Stimulated activated CD4-positive, alpha-beta T cell treated with anti-CD3 and anti-CD28 coated beads, Interleukin-12 subunit alpha, Interleukin-12 subunit beta, amount 100 ng/mL, for 24 hours (primary cell): Measurements from ENCODE around the gene APH1A.
"Not testable (repeated sequence)": the region's sequence is repeated elsewhere in the genome, so short reads cannot be mapped to it uniquely, and the experiment has no call there.

ENCODE experiments used
- DNase-seq, 2 experiments: peaks; one replicate each; pipeline ENCODE4 v3.0.0-alpha.2; 2020; ENCODE audit warnings: low read depth in 2 of 2

The APH1A gene

GRCh38 chr1:150268705-150269403, at the start of gene APH1A:
APH1A (minus strand) TSS chr1:150269016; CDS start chr1:150268810, 206 bp downstream.
- peak; percentile 93 to 96 for DNase-seq

GRCh38 chr1:150314691-150315090, 45.9 kb upstream of the APH1A start:
- not testable (repeated sequence) for DNase-seq

GRCh38 chr1:150311762-150312161, 42.9 kb upstream of the APH1A start:
- no peak for DNase-seq

- no peak for DNase-seq
Observed at GRCh38 chr1:150309758-150310508, 41.1 kb upstream of the APH1A start.

GRCh38 chr1:150308585-150308984, 39.8 kb upstream of the APH1A start:
- DNase-seq, result not testable (repeated sequence)

- DNase-seq, result no peak
Observed at GRCh38 chr1:150302902-150303301, 34.1 kb upstream of the APH1A start.

- DNase-seq, result no peak
Observed at GRCh38 chr1:150302338-150302737, 33.5 kb upstream of the APH1A start.

GRCh38 chr1:150299716-150300115, 30.9 kb upstream of the APH1A start:
- DNase-seq, result no peak

- DNase-seq, result no peak
Observed at GRCh38 chr1:150295476-150295875, 26.7 kb upstream of the APH1A start.

- peak; percentile 78 to 83 for DNase-seq
Observed at GRCh38 chr1:150293433-150294253, 24.8 kb upstream of the APH1A start, which contains the start of gene MRPS21. MRPS21 (plus strand) TSS chr1:150293861; CDS start chr1:150294367, 506 bp downstream.

GRCh38 chr1:150288822-150289221, 20.0 kb upstream of the APH1A start:
- DNase-seq, result no peak

GRCh38 chr1:150288382-150288781, 19.6 kb upstream of the APH1A start:
- DNase-seq, result no peak

GRCh38 chr1:150283260-150283659, 14.4 kb upstream of the APH1A start:
- no peak for DNase-seq

- no peak for DNase-seq
Observed at GRCh38 chr1:150282558-150282958, 13.7 kb upstream of the APH1A start.

GRCh38 chr1:150281758-150282557, 13.1 kb upstream of the APH1A start, which contains the start of gene CIART:
CIART (plus strand) TSS chr1:150282554; CDS start chr1:150283268, 714 bp downstream.
- peak; percentile 45 to 58 for DNase-seq

GRCh38 chr1:150281221-150281757, 12.5 kb upstream of the APH1A start:
- peak; percentile 23 to 47 for DNase-seq

GRCh38 chr1:150280138-150280707, 11.4 kb upstream of the APH1A start:
- no peak for DNase-seq

GRCh38 chr1:150273311-150273710, 4.5 kb upstream of the APH1A start:
- no peak for DNase-seq

GRCh38 chr1:150271291-150271959, 2.6 kb upstream of the APH1A start:
- no peak for DNase-seq

- no peak for DNase-seq
Observed at GRCh38 chr1:150269451-150269850, 635 bp upstream of the APH1A start.
